GM12878 (cell line): ENCODE results near the gene NFE2L1. TPM values are rescaled to one million over a fixed set of nuclear protein-coding genes. Genes with fewer than 3 reads are reported as not detected.

Source experiments
- ATAC-seq: fragments of 200-7000 bp; cut with Tn5 transposase; 3 replicates; pipeline ENCODE4 v1.9.1; 2020; ENCODE audit warnings: mild to moderate bottlenecking, moderate library complexity
- Bru-seq: library from RNA; stranded (reverse); fragments of 400-500 nt; gene quantifications from one replicate; lab custom pipeline; 2021; lab: Mats Ljungman, UMichigan
- BruChase-seq, 2 experiments: library from RNA; stranded (reverse); fragments of 400-500 nt; gene quantifications; one replicate each; lab custom pipeline; 2021; lab: Mats Ljungman, UMichigan
- BruUV-seq: library from RNA; stranded (reverse); fragments of 400-500 nt; replicated peaks from 2 replicates; lab custom pipeline; 2021; lab: Mats Ljungman, UMichigan
- CTCF ChIA-PET: fragments of 300-600 bp; sonication (Branson Sonifier 250); formaldehyde crosslinking; extraction: SDS; loops from one replicate; lab custom pipeline; 2021; ENCODE audit warnings: inconsistent platforms; lab: Yijun Ruan, JAX
- POLR2A ChIA-PET: fragments of 350-600 bp; formaldehyde crosslinking; extraction: SDS; loops from one replicate; lab custom pipeline; 2021; ENCODE audit warnings: inconsistent platforms; lab: Charles Lee
- RAD21 ChIA-PET: fragments of 300-600 bp; sonication (Branson Sonifier 250); formaldehyde crosslinking; loops from one replicate; lab custom pipeline; 2023; ENCODE audit warnings: antibody characterized with exemption; ENCODE audit not compliant: unreplicated experiment; lab: Charles Lee
- SMC1A ChIA-PET: fragments of 300-600 bp; sonication (Branson Sonifier 250); formaldehyde crosslinking; loops from one replicate; lab custom pipeline; 2023; ENCODE audit not compliant: unreplicated experiment, uncharacterized antibody; lab: Charles Lee
- DNase-seq: peaks from one replicate; pipeline ENCODE4 v3.0.0-alpha.2; 2011; ENCODE audit warnings: low read depth, low spot score
- FAIRE-seq: peaks from 3 replicates; lab custom pipeline; 2011; peaks lifted over from hg19 to GRCh38; lab: Jason Lieb, UNC
- H2AFZ ChIP-seq: 2 replicates; pipeline ENCODE4 v1.6.0; 2011; ENCODE audit warnings: low read depth, low read length, control low read depth; ENCODE audit not compliant: control insufficient read depth
- H3K27ac ChIP-seq: 2 replicates; pipeline ENCODE4 v1.5.1; 2011; ENCODE audit warnings: control low read depth; ENCODE audit not compliant: control insufficient read depth, insufficient read depth
- H3K27me3 ChIP-seq, 2 experiments: replicated peaks in 1 of 2; 2 replicates each; pipeline versions ENCODE4 v1.6.0 to v1.6.1; 2011; ENCODE audit warnings: low read length in 1 of 2; ENCODE audit not compliant: control insufficient read depth in 2 of 2, insufficient read depth in 2 of 2
- H3K36me3 ChIP-seq, 2 experiments: 2 replicates each; pipeline ENCODE4 v1.5.1; 2011; ENCODE audit warnings: low read length in 1 of 2; ENCODE audit not compliant: control insufficient read depth in 2 of 2, insufficient read depth in 2 of 2
- H3K4me1 ChIP-seq: 2 replicates; pipeline ENCODE4 v1.6.1; 2011; ENCODE audit warnings: mild to moderate bottlenecking, low read length, moderate library complexity, mixed read lengths; ENCODE audit not compliant: control insufficient read depth, insufficient read depth
- H3K4me2 ChIP-seq: 2 replicates; pipeline ENCODE4 v1.6.0; 2011; ENCODE audit warnings: control low read depth; ENCODE audit not compliant: control insufficient read depth, insufficient read depth
- H3K4me3 ChIP-seq: fragments of 200-600 bp; sonication (generic); 2 replicates; pipeline ENCODE4 v1.5.1; 2016
- H3K79me2 ChIP-seq: 2 replicates; pipeline ENCODE4 v1.6.0; 2011; ENCODE audit warnings: low read length; ENCODE audit not compliant: control insufficient read depth, insufficient read depth
- H3K9ac ChIP-seq: 2 replicates; pipeline ENCODE4 v1.8.0; 2011; ENCODE audit warnings: low read length, control low read depth, mixed read lengths; ENCODE audit not compliant: control insufficient read depth, insufficient read depth
- H3K9me3 ChIP-seq: replicated peaks from 3 replicates; pipeline ENCODE4 v1.5.1; 2011; ENCODE audit warnings: mild to moderate bottlenecking, low read length; ENCODE audit not compliant: control insufficient read depth, insufficient read depth
- H4K20me1 ChIP-seq: 2 replicates; pipeline ENCODE4 v1.6.0; 2011; ENCODE audit not compliant: control insufficient read depth, insufficient read depth
- BCLAF1 ChIP-seq: fragments of 450-650 bp; IDR thresholded peaks from 2 replicates; pipeline ENCODE4 v1.6.1; 2017; ENCODE audit warnings: antibody characterized with exemption, mild to moderate bottlenecking, moderate library complexity
- CBX5 ChIP-seq: sonication (generic); IDR thresholded peaks from 2 replicates; pipeline ENCODE4 v1.6.1; 2016; ENCODE audit warnings: low read depth, moderate library complexity, mild to moderate bottlenecking, inconsistent platforms
- FOS ChIP-seq: IDR thresholded peaks from 3 replicates; pipeline ENCODE4 v1.6.1; 2011; ENCODE audit warnings: borderline replicate concordance; ENCODE audit not compliant: insufficient read length; ENCODE audit errors: extremely low read depth
- IRF4 ChIP-seq: IDR thresholded peaks from 2 replicates; pipeline ENCODE4 v1.6.1; 2011; ENCODE audit warnings: low read depth, low read length
- KLF5 ChIP-seq: fragments of 450-650 bp; IDR thresholded peaks from 2 replicates; pipeline ENCODE4 v1.6.1; 2014; ENCODE audit warnings: mild to moderate bottlenecking; ENCODE audit not compliant: partially characterized antibody
- LARP7 ChIP-seq: fragments of 450-650 bp; IDR thresholded peaks from 2 replicates; pipeline ENCODE4 v1.6.1; 2017; ENCODE audit warnings: mild to moderate bottlenecking
- MEF2B ChIP-seq: fragments of 450-650 bp; IDR thresholded peaks from 2 replicates; pipeline ENCODE4 v1.6.1; 2018; ENCODE audit warnings: mild to moderate bottlenecking, moderate library complexity; ENCODE audit not compliant: partially characterized antibody, poor library complexity, severe bottlenecking
- NFYB ChIP-seq: IDR thresholded peaks from 2 replicates; pipeline ENCODE4 v1.6.1; 2011; ENCODE audit warnings: low read depth, mild to moderate bottlenecking, low read length, improper control_type of control experiment, moderate library complexity; ENCODE audit not compliant: insufficient read depth
- PAX5 ChIP-seq: IDR thresholded peaks from 2 replicates; pipeline ENCODE4 v1.6.1; 2011; ENCODE audit warnings: low read depth, low read length, borderline replicate concordance
- POLR2AphosphoS2 ChIP-seq: IDR thresholded peaks from 2 replicates; pipeline ENCODE4 v1.6.1; 2011; ENCODE audit warnings: low read depth, mild to moderate bottlenecking, low read length, improper control_type of control experiment, moderate library complexity
- RB1 ChIP-seq: fragments of 450-650 bp; formaldehyde crosslinking; IDR thresholded peaks from 2 replicates; pipeline ENCODE4 v1.6.1; 2017; ENCODE audit warnings: mild to moderate bottlenecking, borderline replicate concordance
- RELA ChIP-seq: fragments of 450-650 bp; IDR thresholded peaks from 2 replicates; pipeline ENCODE4 v1.8.0; 2014; ENCODE audit warnings: borderline replicate concordance; ENCODE audit not compliant: partially characterized antibody
- RFX5 ChIP-seq: IDR thresholded peaks from 2 replicates; pipeline ENCODE4 v1.6.1; 2011; ENCODE audit warnings: low read depth, low read length, improper control_type of control experiment
- SMAD5 ChIP-seq: IDR thresholded peaks from 2 replicates; pipeline ENCODE4 v1.6.1; 2016; ENCODE audit warnings: antibody characterized with exemption, low read depth
- SRF ChIP-seq, 2 experiments: IDR thresholded peaks; 2 replicates each; pipeline ENCODE4 v1.6.1; 2011; ENCODE audit warnings: low read depth in 2 of 2, low read length in 2 of 2, mild to moderate bottlenecking in 1 of 2, moderate library complexity in 1 of 2
- ZNF622 ChIP-seq: fragments of 450-650 bp; IDR thresholded peaks from 2 replicates; pipeline ENCODE4 v1.6.1; 2017; ENCODE audit warnings: mild to moderate bottlenecking, inconsistent platforms
- whole genome bisulfite sequencing: methylation state at CpG from one replicate; pipeline ENCODE4 v1.1.6; 2016; ENCODE audit warnings: low lambda C conversion rate; ENCODE audit not compliant: insufficient replicate concordance, insufficient coverage; ENCODE audit errors: missing lambda C conversion rate; 5-methylcytosine and 5-hydroxymethylcytosine counted together
- in situ Hi-C: fragments of 300-500 bp; cut with MboI; formaldehyde crosslinking; loops from 9 replicates; pipeline ENCODE4 v1.14.3; 2018; ENCODE audit warnings: mixed read lengths
- intact Hi-C: fragments of 100-400 bp; cut with micrococcal nuclease; formaldehyde crosslinking; loops from one replicate; pipeline ENCODE4 v1.14.2; 2022; ENCODE audit not compliant: unreplicated experiment
- long read RNA-seq, 2 experiments: library from polyadenylated mRNA; unstranded; transcript quantifications; one replicate each; pipeline ENCODE4 v2.0.0, GENCODE V29; 2019 to 2020
- polyA minus RNA-seq, 3 experiments: library from RNA; depleted of rRNA, polyadenylated mRNA; stranded (reverse); fragments of >200 nt; gene quantifications; 2 replicates each; pipeline ENCODE4 v1.2.3, GENCODE V29; 2011
- polyA plus RNA-seq, 11 experiments: library from polyadenylated mRNA; depleted of rRNA in 4 of 11; unstranded in 6 of 11; stranded (reverse) in 5 of 11; fragments of >200 nt; fragmentation: Nextera tagmentation in 4 of 11; fragmentation: Illumina TruSeq in 1 of 11; extraction: Ambion mirVana in 4 of 11; extraction: Trizol in 1 of 11; gene quantifications; 1 replicate in 1 of 11; 2 replicates in 10 of 11; pipeline versions ENCODE4 v1.2.1 to v1.2.3, GENCODE V29; 2011 to 2016; ENCODE audit warnings: inconsistent platforms in 2 of 11, missing spikeins in 2 of 11, low read depth in 1 of 11
- total RNA-seq, 4 experiments: library from RNA; depleted of rRNA in 3 of 4; stranded (reverse); fragments of >200 nt in 3 of 4; fragmentation: Illumina TruSeq in 1 of 4; extraction: Trizol in 1 of 4; gene quantifications; 2 replicates each; pipeline versions ENCODE4 v1.2.1 to v1.2.3, GENCODE V29; 2013 to 2021

NFE2L1 gene
- 68.6 and 83.4 TPM in 2 replicates for total RNA-seq (2013; cell fraction: nucleolus; rRNA removed)
- 16.5 and 16.8 TPM in 2 replicates for total RNA-seq (2014; rRNA removed)
- total RNA-seq (2014; rRNA removed; fragmentation: Illumina TruSeq; extraction: Trizol), result 36.2 and 39.9 TPM in 2 replicates
- 62.3 and 72.8 TPM in 2 replicates for total RNA-seq (2021)
- 52.9 TPM for polyA plus RNA-seq (2011; ENCODE audit: low read depth)
- polyA plus RNA-seq (2011; rRNA removed), result 84.5 and 104 TPM in 2 replicates
- polyA plus RNA-seq (2011; cell fraction: cytosol; rRNA removed), result 78.3 and 81.2 TPM in 2 replicates
- 72.4 and 101 TPM in 2 replicates for polyA plus RNA-seq (2011; cell fraction: nucleus; rRNA removed)
- 70.1 and 111 TPM in 2 replicates for polyA plus RNA-seq (2012)
- polyA plus RNA-seq (2014; fragmentation: Illumina TruSeq; extraction: Trizol), result 60.5 and 63.8 TPM in 2 replicates
- 1 to 10 TPM; 3.8 to 4.1 TPM for polyA plus RNA-seq (2014; fragmentation: Nextera tagmentation; extraction: Ambion mirVana)
- polyA plus RNA-seq (2014; rRNA removed), result 44.7 and 48.6 TPM in 2 replicates
- 10 to 100 TPM; 11.1 to 11.5 TPM for polyA plus RNA-seq (2016; fragmentation: Nextera tagmentation; extraction: Ambion mirVana)
- polyA minus RNA-seq (2011; rRNA and poly(A)+ RNA removed), result 71.0 and 98.3 TPM in 2 replicates
- polyA minus RNA-seq (2011; cell fraction: cytosol; rRNA and poly(A)+ RNA removed), result 30.1 and 32.1 TPM in 2 replicates
- polyA minus RNA-seq (2011; cell fraction: nucleus; rRNA and poly(A)+ RNA removed), result 22.1 and 37.8 TPM in 2 replicates
- percentile 97 among the genes with signal in this experiment for Bru-seq, nascent RNA
- percentile 99 among the genes with signal in this experiment for BruChase-seq, experiment 1, labeled RNA remaining after a 6-hour chase
- percentile 99 among the genes with signal in this experiment for BruChase-seq, experiment 2, labeled RNA remaining after a 2-hour chase
- long read RNA-seq, experiment 1, full-length matches to known transcripts, result 1 of 4 reads
- long read RNA-seq, experiment 1, partial matches to known transcripts, result 0 of 4 reads
- long read RNA-seq, experiment 1, other reads (novel, unspliced or antisense), result 3 of 4 reads
- long read RNA-seq, experiment 2, partial matches to known transcripts, result 0 of 5 reads
- long read RNA-seq, experiment 2, other reads (novel, unspliced or antisense), result 5 of 5 reads

GRCh38 chr17:48047741-48048383, at the start of gene NFE2L1:
Gene NFE2L1 (plus strand): TSS chr17:48048359. CDS start chr17:48051119, 2,760 bp downstream.
- peak within 1 kb of the TSS; percentile 97 for H3K4me3 ChIP-seq
- peaks cover 62% of the 10 kb centered on the region for H3K79me2 ChIP-seq
- no peaks in the 10 kb centered on the region for H3K27me3 ChIP-seq
- no peaks in the 10 kb centered on the region for H3K9me3 ChIP-seq
- SMC1A ChIA-PET, result interaction anchor here (0.7 to 5.8 kb wide), 14 partner anchors 8 to 106 kb away, joined by 3 to 39 read pairs (median 6); partner anchors contain the start of gene PNPO
- H3K36me3 ChIP-seq, result peaks cover 5 to 16% of the 10 kb centered on the region in 2 experiments; a peak in 3 of 4 replicates
- peaks cover 5% of the 10 kb centered on the region; the same call in 1 of the 2 replicates for H4K20me1 ChIP-seq
- peak within 1 kb of the TSS; percentile 93 for H3K27ac ChIP-seq
- DNase-seq (peak; percentile 99), FAIRE-seq (peak; percentile 96), ATAC-seq (peak; percentile 93)
- POLR2A ChIA-PET, result interaction anchor here (0.5 to 4.8 kb wide), 17 partner anchors 8 to 530 kb away, joined by 3 to 29 read pairs (median 7); partner anchors contain the start of genes CBX1, CDK5RAP3, PNPO and SNX11
- CTCF ChIA-PET, result interaction anchor here (0.9 to 9.0 kb wide), 19 partner anchors 8 to 101 kb away, joined by 3 to 87 read pairs (median 6); partner anchors contain the start of genes CDK5RAP3 and COPZ2
- in situ Hi-C loops (no loop called here), intact Hi-C loops (loop anchor here (2.0 kb wide), 2 partner anchors 21 to 77 kb away; partner anchors contain the start of gene CDK5RAP3)
- peak within 1 kb of the TSS; percentile 94 for H2AFZ ChIP-seq
- peaks cover 12% of the 10 kb centered on the region; the same call in 1 of the 2 replicates for H3K4me1 ChIP-seq
- WGBS, result under 1% methylated on average over 47 of the region's 47 CpGs
- RAD21 ChIA-PET, result interaction anchor here (0.7 to 5.8 kb wide), 10 partner anchors 7 to 545 kb away, joined by 3 to 47 read pairs (median 4); partner anchors contain the start of genes CDK5RAP3 and COPZ2
- H3K4me2 ChIP-seq, result peak within 1 kb of the TSS; percentile 91
- H3K9ac ChIP-seq, result peak within 1 kb of the TSS; percentile 92
- no TSS peak for BruUV-seq
- TF ChIP-seq MEF2B, result peak; percentile 43
- TF ChIP-seq KLF5, result peak; percentile 76
- no peak for TF ChIP-seq ZNF622
- TF ChIP-seq RB1, result peak; percentile 88; the same call in 1 of the 2 replicates
- peak; percentile 81; the same call in 1 of the 2 replicates for TF ChIP-seq POLR2AphosphoS2
- TF ChIP-seq CBX5, result no peak
- TF ChIP-seq BCLAF1, result no peak
- no peak for TF ChIP-seq PAX5
- peak; percentile 31; the same call in 1 of the 2 replicates for TF ChIP-seq SMAD5
- peak; percentile 71 for TF ChIP-seq FOS
- 0 out of 4 replicates have a peak, but pooled peaks of 1 of the 2 experiments have one; percentile 2 for TF ChIP-seq SRF (IDR thresholded peaks at IDR 0.05; ENCODE audit: low read depth in 2 of 2, low read length in 2 of 2)
- TF ChIP-seq LARP7, result peak; percentile 94
- TF ChIP-seq RFX5, result no peak; the same call in 1 of the 2 replicates
- TF ChIP-seq NFYB, result peak; percentile 97
- TF ChIP-seq IRF4, result 0 out of 2 replicates have a peak, but pooled peaks have one; percentile 53
- peak; percentile 26 for TF ChIP-seq RELA
